Right lobe of liver (tissue), 6 donors: ENCODE measurements around the gene MYPOP. TPM values are rescaled to one million over a fixed set of nuclear protein-coding genes. Genes with fewer than 3 reads are reported as not detected.

ENCODE experiments used
- ATAC-seq, 4 donors: fragments of 200-7000 bp; cut with Tn5 transposase; one replicate each; pipeline ENCODE4 v1.9.1; 2020; ENCODE audit warnings: mild to moderate bottlenecking in 4 of 4, moderate library complexity in 4 of 4
- DNase-seq, 3 donors: peaks; one replicate each; pipeline ENCODE4 v3.0.0-alpha.2; 2020
- H3K27ac ChIP-seq, 3 donors: fragments of 200-600 bp; one replicate each; pipeline ENCODE4 v1.8.0; 2022
- H3K27me3 ChIP-seq, 2 donors: fragments of 200-600 bp; one replicate each; pipeline ENCODE4 v1.8.0; 2022
- H3K36me3 ChIP-seq, 4 donors: fragments of 200-600 bp; sonication (generic) in 1 of 4; one replicate each; pipeline versions ENCODE4 v1.5.1 to v1.8.0; 2017 to 2022; ENCODE audit warnings: control low read depth in 1 of 4
- H3K4me1 ChIP-seq, 4 donors: fragments of 200-600 bp; sonication (generic) in 1 of 4; one replicate each; pipeline versions ENCODE4 v1.5.1 to v1.8.0; 2017 to 2022; ENCODE audit warnings: control low read depth in 1 of 4
- H3K4me3 ChIP-seq, 3 donors: fragments of 200-600 bp; one replicate each; pipeline ENCODE4 v1.8.0; 2022
- H3K9me3 ChIP-seq, 4 donors: fragments of 200-600 bp; sonication (generic) in 1 of 4; one replicate each; pipeline versions ENCODE4 v1.5.1 to v1.8.0; 2017 to 2022; ENCODE audit warnings: control low read depth in 1 of 4
- CTCF ChIP-seq, 4 donors: fragments of 200-600 bp in 3 of 4; fragments of 450-650 bp in 1 of 4; IDR thresholded peaks; one replicate each; pipeline versions ENCODE4 v1.5.1 to v1.8.0; 2016 to 2022; ENCODE audit warnings: antibody characterized with exemption in 4 of 4, mild to moderate bottlenecking in 2 of 4
- POLR2A ChIP-seq: fragments of 450-650 bp; IDR thresholded peaks from one replicate; pipeline ENCODE4 v1.6.1; 2017; ENCODE audit warnings: antibody characterized with exemption, mild to moderate bottlenecking
- WGBS: methylation state at CpG from one replicate; pipeline ENCODE4 v1.1.6; 2018; ENCODE audit warnings: low coverage, low lambda C conversion rate; ENCODE audit not compliant: insufficient coverage; ENCODE audit errors: missing lambda C conversion rate; 5-methylcytosine and 5-hydroxymethylcytosine counted together
- intact Hi-C, 2 donors: fragments of 100-400 bp; cut with DNase I; formaldehyde crosslinking; loops; one replicate each; pipeline versions ENCODE4 v1.11.2 to v1.14.1; 2022
- long read RNA-seq: library from polyadenylated mRNA; unstranded; transcript quantifications from one replicate; pipeline ENCODE4 v2.0.0, GENCODE V29; 2019
- total RNA-seq, 6 experiments: library from RNA; depleted of rRNA in 2 of 6; stranded (reverse); fragments of >200 nt in 2 of 6; fragmentation: NEBNext Ultra II Directional in 3 of 6; extraction: Animal tissue kit (Norgen Biotek cat#: 25700) in 3 of 6; gene quantifications; one replicate each; pipeline versions ENCODE4 v1.1.0 to v1.2.4, GENCODE V29; 2016 to 2023
- donor health status: DM: no; HTN: yes; CAD: no.
- donor health status: DM: no; HTN: no; CAD: no.
- donor health status: DM: no; HTN: no; CAD: no.
- donor health status: DM: no; HTN: yes; CAD: no.
- donor health status: DM: no; HTN: yes; CAD: no.

Gene MYPOP
- total RNA-seq = 1 to 10 TPM; 2.5 to 5.2 (median 3.9) TPM
- long read RNA-seq = 0 reads

DNA sequence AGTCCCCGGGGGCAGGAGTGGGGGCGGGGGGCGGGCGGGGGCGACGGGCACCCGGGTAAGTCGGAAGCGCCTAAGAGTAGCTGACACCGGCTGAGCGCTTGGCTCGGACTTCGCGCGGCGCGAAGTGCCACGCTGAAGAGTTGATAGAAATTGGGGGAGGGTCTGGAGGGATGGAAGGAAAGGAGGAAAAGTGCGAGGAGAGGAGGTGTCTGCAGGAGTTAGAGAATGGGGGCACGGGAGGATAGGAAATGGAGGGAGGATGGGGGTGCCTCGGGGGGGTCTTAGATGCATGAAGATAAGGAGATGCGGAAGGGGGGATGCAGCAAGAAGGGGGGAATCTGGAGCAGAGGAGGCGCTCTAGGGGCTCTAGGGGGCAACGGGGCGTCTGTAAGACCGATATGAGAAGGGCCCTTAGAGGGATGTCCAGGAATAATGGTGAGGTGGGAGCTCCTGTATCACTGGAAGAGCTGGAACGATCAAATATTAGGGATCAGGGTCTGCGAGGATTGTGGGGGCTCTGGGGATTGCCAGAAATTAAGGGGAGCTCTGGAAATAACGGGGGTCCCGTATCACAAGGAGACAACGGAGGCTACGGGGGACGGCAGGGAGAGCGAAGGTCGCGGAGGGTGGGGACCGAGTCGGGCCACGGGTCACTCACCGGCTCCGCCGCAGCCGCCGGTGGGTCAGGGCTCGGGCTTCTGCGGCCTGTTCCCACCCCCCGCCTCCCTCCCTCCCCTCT, at the start of gene MYPOP:
TSS of gene MYPOP (minus strand) at position 702 of the 739 bp plus-strand sequence. CDS start 840 bp downstream, outside the sequence.
- Histone ChIP-seq H3K4me3 (peak within 1 kb of the TSS; percentile 62 to 65 (median 62)), H3K27me3 (no peaks in the 10 kb centered on the region), H3K36me3 (peaks cover 0 to 6% (median 2%) of the 10 kb centered on the region in 4 donors), H3K27ac (peak within 1 kb of the TSS; percentile 25 to 47 (median 27)), H3K9me3 (no peaks in the 10 kb centered on the region), H3K4me1 (peaks cover 0 to 15% (median 5%) of the 10 kb centered on the region in 4 donors)
- intact Hi-C loops = no loop called here
- TF ChIP-seq CTCF (IDR thresholded peaks at IDR 0.05) (no peak), POLR2A (no peak)
- DNase-seq (no peak), ATAC-seq (no peak)
- WGBS = 1% methylated on average over 40 of the region's 47 CpGs

GRCh38 chr19:45947926-45948325, 45.5 kb upstream of the MYPOP start:
- intact Hi-C loops = no loop called here
- 100% methylated on average over 1 of the region's 1 CpG for WGBS

GRCh38 chr19:45940515-45940805, 38.0 kb upstream of the MYPOP start:
- no peaks in the 10 kb centered on the region for H3K4me1 ChIP-seq
- H3K9me3 ChIP-seq = no peaks in the 10 kb centered on the region
- WGBS = 20% methylated on average over 1 of the region's 32 CpGs
- TF ChIP-seq CTCF (IDR thresholded peaks at IDR 0.05) = no peak
- TF ChIP-seq POLR2A = no peak
- no peaks in the 10 kb centered on the region for H3K27me3 ChIP-seq
- ATAC-seq (no peak), DNase-seq (no peak)
- intact Hi-C loops = no loop called here
- no peak overlapping the region for H3K4me3 ChIP-seq
- H3K36me3 ChIP-seq = no peaks in the 10 kb centered on the region
- H3K27ac ChIP-seq = no peak overlapping the region

More at GRCh38 chr19:45947926-45948325, 45.5 kb upstream of the MYPOP start:
- H3K27me3 ChIP-seq = no peaks in the 10 kb centered on the region
- H3K27ac ChIP-seq = no peak overlapping the region
- no peak overlapping the region for H3K4me3 ChIP-seq
- no peak for ATAC-seq
- no peaks in the 10 kb centered on the region for H3K9me3 ChIP-seq
- no peak for TF ChIP-seq CTCF (IDR thresholded peaks at IDR 0.05)
- TF ChIP-seq POLR2A = no peak
- no peaks in the 10 kb centered on the region for H3K36me3 ChIP-seq
- H3K4me1 ChIP-seq = no peaks in the 10 kb centered on the region
- DNase-seq = no peak

DNA sequence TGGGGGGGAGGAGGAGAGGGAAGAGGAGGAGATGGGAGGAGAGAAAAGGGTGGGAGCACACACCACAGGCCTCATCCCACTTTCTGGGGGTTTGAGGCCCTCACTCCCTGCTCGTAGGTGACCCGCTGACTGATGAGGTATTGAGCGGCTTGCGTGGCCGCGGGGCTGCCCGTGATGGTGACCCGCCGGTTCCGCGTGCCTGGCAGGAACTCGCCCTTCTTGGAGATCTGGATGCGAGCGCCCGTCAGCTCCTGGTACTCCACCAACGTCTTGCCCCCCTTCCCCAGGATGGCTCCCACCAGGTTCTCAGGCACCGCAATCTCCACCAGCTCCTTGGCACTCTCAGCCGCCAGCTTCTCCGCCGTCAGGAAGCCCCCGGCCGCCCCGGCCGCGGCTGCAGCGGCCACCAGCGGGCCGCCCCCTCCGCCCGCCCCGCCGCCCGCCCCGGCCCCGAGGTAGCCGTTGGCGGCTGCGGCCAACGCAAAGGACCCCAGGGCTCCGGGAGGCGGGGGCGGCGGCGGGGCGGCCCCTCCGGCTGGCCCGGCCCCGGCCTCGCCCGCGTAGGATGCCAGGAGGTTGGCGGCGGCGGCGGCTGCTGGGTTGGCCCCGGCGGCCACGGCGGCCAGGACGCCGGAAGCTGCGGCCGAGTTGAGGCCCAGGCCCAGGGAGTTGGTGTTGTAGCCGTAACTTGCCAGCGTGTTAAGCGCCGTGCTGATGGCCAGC, 37.5 kb upstream of the MYPOP start:
- Histone ChIP-seq H3K4me1 (no peaks in the 10 kb centered on the region), H3K27ac (no peak overlapping the region), H3K9me3 (no peaks in the 10 kb centered on the region), H3K27me3 (no peaks in the 10 kb centered on the region), H3K4me3 (no peak overlapping the region), H3K36me3 (no peaks in the 10 kb centered on the region)
- TF ChIP-seq POLR2A (no peak), CTCF (IDR thresholded peaks at IDR 0.05) (no peak)
- 23% methylated on average over 5 of the region's 67 CpGs for WGBS
- DNase-seq (no peak), ATAC-seq (no peak)
- intact Hi-C loops = no loop called here
